Measurements from ENCODE around the gene CEP170B.

DNA sequence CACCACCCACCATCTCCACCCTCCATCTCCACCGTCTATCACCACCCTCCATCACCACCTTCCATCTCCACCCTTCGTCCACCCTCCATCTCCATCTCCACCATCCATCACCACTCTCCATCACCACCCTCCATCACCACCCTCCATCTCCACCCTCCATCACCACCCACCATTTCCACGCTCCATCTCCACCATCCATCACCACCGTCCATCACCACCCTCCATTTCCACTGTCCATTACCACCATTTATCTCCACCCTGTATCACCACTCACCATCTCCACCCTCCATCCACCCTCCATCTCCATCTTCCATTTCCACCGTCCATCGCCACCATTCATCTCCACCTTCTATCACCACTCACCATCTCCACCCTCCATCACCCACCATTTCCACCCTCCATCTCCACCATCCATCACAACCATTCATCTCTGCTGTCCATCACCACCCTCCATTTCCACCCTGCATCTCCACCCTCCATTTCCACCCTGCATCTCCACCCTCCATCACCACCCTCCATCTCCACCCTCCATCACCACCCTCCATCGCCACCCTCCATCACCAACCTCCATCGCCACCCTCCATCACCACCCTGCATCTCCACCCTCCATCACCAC is 6.1 kb upstream of the CEP170B start:
- TF ChIP-seq, protein P1, sequence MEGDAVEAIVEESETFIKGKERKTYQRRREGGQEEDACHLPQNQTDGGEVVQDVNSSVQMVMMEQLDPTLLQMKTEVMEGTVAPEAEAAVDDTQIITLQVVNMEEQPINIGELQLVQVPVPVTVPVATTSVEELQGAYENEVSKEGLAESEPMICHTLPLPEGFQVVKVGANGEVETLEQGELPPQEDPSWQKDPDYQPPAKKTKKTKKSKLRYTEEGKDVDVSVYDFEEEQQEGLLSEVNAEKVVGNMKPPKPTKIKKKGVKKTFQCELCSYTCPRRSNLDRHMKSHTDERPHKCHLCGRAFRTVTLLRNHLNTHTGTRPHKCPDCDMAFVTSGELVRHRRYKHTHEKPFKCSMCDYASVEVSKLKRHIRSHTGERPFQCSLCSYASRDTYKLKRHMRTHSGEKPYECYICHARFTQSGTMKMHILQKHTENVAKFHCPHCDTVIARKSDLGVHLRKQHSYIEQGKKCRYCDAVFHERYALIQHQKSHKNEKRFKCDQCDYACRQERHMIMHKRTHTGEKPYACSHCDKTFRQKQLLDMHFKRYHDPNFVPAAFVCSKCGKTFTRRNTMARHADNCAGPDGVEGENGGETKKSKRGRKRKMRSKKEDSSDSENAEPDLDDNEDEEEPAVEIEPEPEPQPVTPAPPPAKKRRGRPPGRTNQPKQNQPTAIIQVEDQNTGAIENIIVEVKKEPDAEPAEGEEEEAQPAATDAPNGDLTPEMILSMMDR (IDR thresholded peaks at IDR 0.05; ENCODE audit: low read length): no peak
- TF ChIP-seq EZH2 (IDR thresholded peaks at IDR 0.05; ENCODE audit: borderline replicate concordance, low read length): no peak
